ENCODE results near the gene COL8A2.

COL8A2 gene

GRCh38 chr1:36107394-36107793 is 17.6 kb downstream of the COL8A2 start:
- TF ChIP-seq EZH2phosphoT487 (conservative IDR thresholded peaks at IDR 0.05; ENCODE audit: low read length), result no peak
- TF ChIP-seq, protein P1, sequence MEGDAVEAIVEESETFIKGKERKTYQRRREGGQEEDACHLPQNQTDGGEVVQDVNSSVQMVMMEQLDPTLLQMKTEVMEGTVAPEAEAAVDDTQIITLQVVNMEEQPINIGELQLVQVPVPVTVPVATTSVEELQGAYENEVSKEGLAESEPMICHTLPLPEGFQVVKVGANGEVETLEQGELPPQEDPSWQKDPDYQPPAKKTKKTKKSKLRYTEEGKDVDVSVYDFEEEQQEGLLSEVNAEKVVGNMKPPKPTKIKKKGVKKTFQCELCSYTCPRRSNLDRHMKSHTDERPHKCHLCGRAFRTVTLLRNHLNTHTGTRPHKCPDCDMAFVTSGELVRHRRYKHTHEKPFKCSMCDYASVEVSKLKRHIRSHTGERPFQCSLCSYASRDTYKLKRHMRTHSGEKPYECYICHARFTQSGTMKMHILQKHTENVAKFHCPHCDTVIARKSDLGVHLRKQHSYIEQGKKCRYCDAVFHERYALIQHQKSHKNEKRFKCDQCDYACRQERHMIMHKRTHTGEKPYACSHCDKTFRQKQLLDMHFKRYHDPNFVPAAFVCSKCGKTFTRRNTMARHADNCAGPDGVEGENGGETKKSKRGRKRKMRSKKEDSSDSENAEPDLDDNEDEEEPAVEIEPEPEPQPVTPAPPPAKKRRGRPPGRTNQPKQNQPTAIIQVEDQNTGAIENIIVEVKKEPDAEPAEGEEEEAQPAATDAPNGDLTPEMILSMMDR (IDR thresholded peaks at IDR 0.05; ENCODE audit: insufficient read depth, low read length, poor library complexity, severe bottlenecking), result no peak

DNA sequence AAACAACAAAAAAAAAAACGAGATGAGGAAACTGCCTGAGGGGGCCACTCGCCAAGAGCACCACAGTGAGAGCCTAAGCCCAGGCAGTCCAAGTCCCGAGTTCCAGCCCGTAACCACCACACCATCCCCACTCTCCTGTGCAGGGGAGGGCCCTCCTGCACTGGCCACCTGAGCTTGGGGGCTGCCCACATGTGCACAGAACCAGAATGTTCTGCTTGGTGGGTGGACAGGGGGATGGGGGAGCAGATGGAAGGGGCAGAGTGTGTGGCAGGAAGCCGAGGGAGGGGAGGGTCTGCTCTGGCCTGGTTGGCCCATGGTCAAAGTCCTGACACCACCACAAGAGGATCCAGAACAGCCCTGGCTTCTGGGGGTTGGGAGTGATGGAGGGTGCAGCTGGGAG is 18.8 kb downstream of the COL8A2 start:
- H3K36me3 ChIP-seq (ENCODE audit: low read length), result no peaks in the 10 kb centered on the region
- H3K9me3 ChIP-seq (ENCODE audit: insufficient read depth, low read length), result no peaks in the 10 kb centered on the region
- H3F3A ChIP-seq (ENCODE audit: insufficient read depth), result no peaks in the 10 kb centered on the region
- H3K4me2 ChIP-seq (ENCODE audit: low read depth, low read length, poor library complexity, severe bottlenecking), result no peak overlapping the region
- no peak overlapping the region for H3K9ac ChIP-seq (ENCODE audit: low read length)
- no peaks in the 10 kb centered on the region for H3K27me3 ChIP-seq (ENCODE audit: low read length)
- H4K20me1 ChIP-seq (ENCODE audit: low read depth, low read length), result no peaks in the 10 kb centered on the region
- no peaks in the 10 kb centered on the region for H3K79me2 ChIP-seq (ENCODE audit: insufficient read depth, low read length)
- TF ChIP-seq, protein P1 (IDR thresholded peaks at IDR 0.05; ENCODE audit: insufficient read depth, low read length, poor library complexity, severe bottlenecking), result no peak
- TF ChIP-seq EZH2phosphoT487 (conservative IDR thresholded peaks at IDR 0.05; ENCODE audit: low read length), result no peak
- no peaks in the 10 kb centered on the region for H3K9me2 ChIP-seq (replicated peaks; ENCODE audit: insufficient read depth, low read length)
- H2AFZ ChIP-seq (ENCODE audit: low read depth, low read length, severe bottlenecking), result no peak overlapping the region
- no peak overlapping the region for H3K27ac ChIP-seq (ENCODE audit: low read depth, low read length)
- no peak overlapping the region for H3K4me3 ChIP-seq (ENCODE audit: insufficient read depth, low read length, poor library complexity, severe bottlenecking)

More at GRCh38 chr1:36107394-36107793, 17.6 kb downstream of the COL8A2 start:
- H4K20me1 ChIP-seq (ENCODE audit: low read depth, low read length), result no peaks in the 10 kb centered on the region
- H3K4me2 ChIP-seq (ENCODE audit: low read depth, low read length, poor library complexity, severe bottlenecking), result no peak overlapping the region
- no peaks in the 10 kb centered on the region for H3F3A ChIP-seq (ENCODE audit: insufficient read depth)
- H3K9me2 ChIP-seq (replicated peaks; ENCODE audit: insufficient read depth, low read length), result no peaks in the 10 kb centered on the region
- no peaks in the 10 kb centered on the region for H3K79me2 ChIP-seq (ENCODE audit: insufficient read depth, low read length)
- H3K9ac ChIP-seq (ENCODE audit: low read length), result no peak overlapping the region
- no peaks in the 10 kb centered on the region for H3K9me3 ChIP-seq (ENCODE audit: insufficient read depth, low read length)
- no peaks in the 10 kb centered on the region for H3K36me3 ChIP-seq (ENCODE audit: low read length)
- H3K27me3 ChIP-seq (ENCODE audit: low read length), result no peaks in the 10 kb centered on the region
- no peak overlapping the region for H3K27ac ChIP-seq (ENCODE audit: low read depth, low read length)
- H2AFZ ChIP-seq (ENCODE audit: low read depth, low read length, severe bottlenecking), result no peak overlapping the region
- no peak overlapping the region for H3K4me3 ChIP-seq (ENCODE audit: insufficient read depth, low read length, poor library complexity, severe bottlenecking)

GRCh38 chr1:36101546-36101945 is 23.5 kb downstream of the COL8A2 start:
- Histone ChIP-seq H3K36me3 (ENCODE audit: low read length) (no peaks in the 10 kb centered on the region), H3K4me2 (ENCODE audit: low read depth, low read length, poor library complexity, severe bottlenecking) (no peak overlapping the region), H3K27ac (ENCODE audit: low read depth, low read length) (no peak overlapping the region), H3K9me3 (ENCODE audit: insufficient read depth, low read length) (no peaks in the 10 kb centered on the region), H3K27me3 (ENCODE audit: low read length) (no peaks in the 10 kb centered on the region), H3F3A (ENCODE audit: insufficient read depth) (no peaks in the 10 kb centered on the region), H3K4me3 (ENCODE audit: insufficient read depth, low read length, poor library complexity, severe bottlenecking) (no peak overlapping the region), H3K9ac (ENCODE audit: low read length) (no peak overlapping the region), H2AFZ (ENCODE audit: low read depth, low read length, severe bottlenecking) (no peak overlapping the region), H3K79me2 (ENCODE audit: insufficient read depth, low read length) (no peaks in the 10 kb centered on the region), H3K9me2 (replicated peaks; ENCODE audit: insufficient read depth, low read length) (no peaks in the 10 kb centered on the region), H4K20me1 (ENCODE audit: low read depth, low read length) (no peaks in the 10 kb centered on the region)
- TF ChIP-seq, protein P1 (IDR thresholded peaks at IDR 0.05; ENCODE audit: insufficient read depth, low read length, poor library complexity, severe bottlenecking), result no peak
- TF ChIP-seq EZH2phosphoT487 (conservative IDR thresholded peaks at IDR 0.05; ENCODE audit: low read length), result no peak
